HG03521 (cell line): ENCODE results near the gene RABGAP1L.
A peak's percentile ranks its signal among the peaks of the same experiment; 100 is the strongest.
"Not testable (repeated sequence)": the region's sequence is repeated elsewhere in the genome, so short reads cannot be mapped to it uniquely, and the experiment has no call there.

Source experiments
- ATAC-seq: cut with Tn5 transposase; IDR thresholded peaks from one replicate; pipeline ENCODE4 v1.9.1; 2021; ENCODE audit warnings: mild to moderate bottlenecking, moderate library complexity; ENCODE audit not compliant: unreplicated experiment

Gene RABGAP1L

DNA sequence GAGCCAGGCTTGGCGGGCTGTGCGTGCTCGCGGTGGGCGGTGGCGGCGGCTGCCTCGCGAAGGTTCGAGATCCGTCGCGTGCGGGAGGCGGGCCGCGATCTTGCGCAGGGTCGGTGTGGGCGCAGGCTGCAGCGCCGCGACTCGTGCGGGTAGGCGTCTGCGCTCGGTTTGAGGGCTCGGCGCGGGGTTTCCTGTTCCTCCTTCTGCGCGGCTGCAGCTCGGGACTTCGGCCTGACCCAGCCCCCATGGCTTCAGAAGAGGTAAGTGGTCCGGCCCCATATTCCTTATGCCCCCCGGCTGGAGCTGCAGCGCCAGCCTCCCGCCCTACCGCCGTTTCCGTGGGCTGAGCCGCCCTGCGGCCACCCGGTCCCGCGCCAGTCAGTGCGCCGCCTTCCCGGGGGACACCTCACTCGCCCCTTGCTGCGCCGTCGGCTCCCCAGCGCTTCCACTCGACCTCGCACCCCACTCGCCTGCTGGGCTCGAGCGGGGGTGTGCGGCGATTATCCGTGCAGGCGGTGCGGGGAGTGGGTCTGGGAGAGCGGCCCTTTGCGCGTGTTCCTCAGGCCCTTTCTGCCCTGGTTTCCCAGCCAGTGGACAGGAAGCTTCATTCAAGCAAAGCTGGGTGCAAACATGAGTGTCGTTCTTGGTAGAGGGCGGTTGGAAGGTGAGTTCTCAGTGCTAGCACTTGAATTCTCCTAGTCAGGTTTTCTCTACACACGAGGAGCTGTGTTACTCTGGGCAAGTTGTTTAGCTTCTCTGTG is 840.8 kb downstream of the RABGAP1L start, which contains the start of gene CACYBP:
CACYBP (plus strand) TSS at position 12 of the 761 bp plus-strand sequence; CDS start at position 246, 234 bp downstream.
- ATAC-seq: no peak

DNA sequence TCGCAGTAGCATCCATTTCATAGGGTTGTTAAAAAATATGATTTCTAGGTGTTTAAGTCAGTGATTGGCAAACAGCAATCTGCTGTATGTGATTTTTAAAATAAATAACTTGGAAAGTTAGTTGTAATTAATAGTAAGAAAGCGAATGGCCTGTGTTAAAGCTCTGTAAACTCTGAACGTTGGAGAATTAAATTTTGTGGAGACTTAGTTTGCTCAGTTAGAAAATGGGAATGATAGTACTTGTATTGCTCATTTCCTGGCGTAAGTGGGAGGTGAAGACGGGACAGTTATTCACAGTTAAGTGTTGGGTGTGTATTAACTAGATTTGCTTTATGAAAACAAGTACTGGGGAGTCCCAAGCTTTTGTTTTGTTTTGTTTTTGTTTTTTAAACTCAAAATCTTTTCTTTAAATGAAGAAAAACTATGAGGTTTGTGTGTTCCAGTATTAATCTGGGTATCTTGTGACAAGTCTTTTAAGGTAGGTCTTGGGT is 841.4 kb downstream of the RABGAP1L start:
- no peak for ATAC-seq

DNA sequence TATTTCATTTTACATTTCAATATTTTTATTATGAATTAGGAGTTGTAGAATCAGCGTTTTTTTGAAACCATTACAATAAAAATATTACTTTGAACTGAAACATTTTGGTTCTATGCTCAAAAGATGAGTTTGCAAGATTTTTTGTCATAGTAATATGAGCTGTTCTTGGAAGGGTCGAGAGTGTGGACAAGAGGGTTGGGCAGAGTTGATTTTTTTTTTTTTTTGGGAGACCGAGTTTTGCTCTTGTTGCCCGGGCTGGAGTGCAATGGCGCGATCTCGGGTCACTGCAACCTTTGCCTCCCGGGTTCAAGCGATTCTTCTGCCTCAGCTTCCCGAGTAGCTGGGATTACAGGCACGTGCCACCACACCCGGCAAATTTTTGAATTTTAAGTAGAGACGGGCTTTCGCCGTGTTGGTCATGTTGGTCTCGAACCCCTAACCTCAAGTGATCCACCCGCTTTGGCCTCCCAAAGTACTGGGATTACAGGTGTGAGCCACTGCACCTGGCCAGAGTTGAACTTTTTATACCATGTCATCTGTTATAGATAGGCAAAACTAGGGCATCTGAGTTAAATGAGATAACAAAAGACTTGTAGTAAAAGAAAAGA is 843.7 kb downstream of the RABGAP1L start:
- ATAC-seq: no peak

DNA sequence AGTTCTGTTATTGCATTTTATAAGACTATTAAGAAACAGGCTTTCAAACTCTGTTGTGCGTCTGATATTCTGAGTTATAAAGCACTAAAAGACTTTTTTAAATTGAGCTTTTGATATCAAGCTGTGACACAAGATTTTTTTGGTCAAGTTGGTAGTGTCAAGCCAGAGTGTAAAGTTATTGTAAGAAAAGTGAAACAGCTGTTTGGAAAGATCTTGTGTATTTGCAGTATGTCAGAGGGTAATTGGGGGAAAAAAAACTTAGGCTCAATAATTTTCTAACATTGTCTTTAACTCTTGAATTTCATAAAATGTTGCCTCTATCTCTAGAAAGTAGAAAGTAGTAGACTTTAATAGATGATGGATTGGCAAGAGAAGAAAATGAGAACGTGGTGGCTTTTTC is 844.2 kb downstream of the RABGAP1L start:
- ATAC-seq: no peak

DNA sequence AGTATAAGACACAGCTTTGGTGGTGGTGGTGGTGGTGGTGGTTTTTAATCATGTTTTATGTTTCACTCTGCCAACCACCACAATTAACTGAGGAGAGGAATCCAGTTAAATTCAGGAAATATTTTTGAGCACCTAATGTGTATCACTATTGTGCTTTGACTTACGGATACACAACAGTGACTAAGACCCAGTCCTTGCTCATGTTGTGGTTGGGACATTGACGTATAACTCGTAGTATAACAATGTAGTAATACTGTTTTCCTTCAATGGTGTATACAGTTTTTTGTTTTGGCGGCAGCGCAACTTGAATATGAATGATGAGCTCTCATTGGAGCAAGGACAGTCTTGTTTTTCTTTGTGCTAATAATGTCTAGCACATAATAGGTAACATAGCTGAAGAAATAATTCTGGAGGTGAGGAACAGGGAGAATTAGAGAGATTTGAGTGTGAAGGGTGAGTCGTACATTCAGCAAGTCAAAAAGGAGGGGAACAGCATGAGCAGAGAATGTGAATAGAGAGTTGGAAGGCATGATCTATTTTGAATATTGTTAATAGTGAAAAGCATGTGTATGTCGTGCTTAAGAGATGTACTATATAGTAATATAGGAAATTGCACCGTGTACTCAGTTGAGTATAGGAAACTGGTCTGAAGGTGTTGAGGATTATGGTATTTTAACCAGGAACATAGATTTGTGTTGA is 845.9 kb downstream of the RABGAP1L start:
- no peak for ATAC-seq

DNA sequence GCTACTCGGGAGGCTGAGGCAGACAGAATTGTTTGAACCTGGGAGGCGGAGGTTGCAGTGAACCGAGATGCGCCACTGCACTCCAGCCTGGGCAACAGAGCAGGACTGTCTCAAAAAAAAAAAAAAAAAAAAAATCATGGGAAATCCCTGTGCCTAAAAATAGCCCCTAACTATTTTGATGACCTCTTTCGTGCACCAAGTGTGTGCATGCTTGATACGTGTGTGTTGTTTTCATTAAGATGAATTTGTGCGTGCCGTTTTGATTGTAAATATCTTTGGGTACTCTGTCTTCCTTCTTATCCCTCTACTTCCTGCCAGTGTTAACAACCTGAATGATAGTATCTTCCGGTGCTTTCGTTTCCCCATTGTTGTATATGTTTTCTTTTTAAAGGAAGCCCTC is 850.2 kb downstream of the RABGAP1L start:
- ATAC-seq: no peak

DNA sequence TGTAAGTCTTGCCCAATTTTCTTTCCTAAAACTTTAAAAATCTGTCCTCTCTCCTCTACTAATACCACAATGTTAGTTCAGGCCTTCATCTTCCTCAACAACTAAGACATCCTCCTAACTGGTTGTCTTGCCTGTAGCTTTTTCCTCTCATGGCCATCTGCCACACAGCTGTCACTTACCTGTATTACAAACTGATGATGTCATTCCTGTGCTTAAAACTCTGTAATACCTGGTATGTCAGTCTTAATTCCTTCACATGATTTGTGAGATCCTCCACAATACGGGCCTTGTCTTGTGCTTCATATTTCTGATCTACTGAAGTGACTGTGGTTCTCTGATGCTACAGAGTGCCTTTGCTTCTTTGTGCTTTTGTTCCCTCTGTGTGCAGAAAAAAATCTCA is 854.1 kb downstream of the RABGAP1L start:
- no peak for ATAC-seq

DNA sequence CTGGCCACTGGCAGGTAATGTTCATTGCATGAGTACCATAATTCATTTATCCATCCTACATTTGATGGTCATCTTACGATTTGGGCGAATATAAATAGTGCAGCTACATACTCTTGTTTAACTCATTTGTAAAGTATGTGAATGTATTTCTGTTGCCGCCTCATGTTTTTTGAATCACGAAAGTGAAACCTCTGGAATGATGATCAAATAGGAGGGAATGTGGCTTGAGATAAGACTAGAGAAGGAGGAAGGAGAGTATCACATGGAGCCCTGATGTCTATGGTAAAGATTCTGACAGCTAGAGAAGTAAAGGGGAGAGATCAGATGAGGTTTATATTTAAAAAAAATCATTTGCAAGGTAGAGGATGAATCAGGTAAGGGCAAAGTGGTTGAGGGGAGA is 855.9 kb downstream of the RABGAP1L start:
- ATAC-seq: no peak

DNA sequence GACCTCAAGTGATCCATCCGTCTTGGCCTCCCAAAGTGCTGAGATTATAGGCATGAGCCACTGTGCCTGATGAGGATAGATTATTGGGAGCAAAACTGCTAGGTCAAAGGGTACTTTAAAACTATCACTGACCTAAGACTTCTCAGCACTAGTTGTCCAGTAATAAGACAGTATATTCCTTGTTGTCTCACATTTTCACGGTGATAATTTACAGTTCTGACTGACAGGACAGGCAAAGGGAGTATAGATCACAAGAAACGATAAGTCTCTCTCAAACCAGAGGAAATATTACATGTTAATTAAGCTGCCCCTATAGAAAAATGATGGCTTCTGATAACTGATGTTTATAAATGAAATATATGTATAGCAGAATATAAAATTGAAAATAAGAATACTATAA is 860.2 kb downstream of the RABGAP1L start:
- ATAC-seq: no peak

DNA sequence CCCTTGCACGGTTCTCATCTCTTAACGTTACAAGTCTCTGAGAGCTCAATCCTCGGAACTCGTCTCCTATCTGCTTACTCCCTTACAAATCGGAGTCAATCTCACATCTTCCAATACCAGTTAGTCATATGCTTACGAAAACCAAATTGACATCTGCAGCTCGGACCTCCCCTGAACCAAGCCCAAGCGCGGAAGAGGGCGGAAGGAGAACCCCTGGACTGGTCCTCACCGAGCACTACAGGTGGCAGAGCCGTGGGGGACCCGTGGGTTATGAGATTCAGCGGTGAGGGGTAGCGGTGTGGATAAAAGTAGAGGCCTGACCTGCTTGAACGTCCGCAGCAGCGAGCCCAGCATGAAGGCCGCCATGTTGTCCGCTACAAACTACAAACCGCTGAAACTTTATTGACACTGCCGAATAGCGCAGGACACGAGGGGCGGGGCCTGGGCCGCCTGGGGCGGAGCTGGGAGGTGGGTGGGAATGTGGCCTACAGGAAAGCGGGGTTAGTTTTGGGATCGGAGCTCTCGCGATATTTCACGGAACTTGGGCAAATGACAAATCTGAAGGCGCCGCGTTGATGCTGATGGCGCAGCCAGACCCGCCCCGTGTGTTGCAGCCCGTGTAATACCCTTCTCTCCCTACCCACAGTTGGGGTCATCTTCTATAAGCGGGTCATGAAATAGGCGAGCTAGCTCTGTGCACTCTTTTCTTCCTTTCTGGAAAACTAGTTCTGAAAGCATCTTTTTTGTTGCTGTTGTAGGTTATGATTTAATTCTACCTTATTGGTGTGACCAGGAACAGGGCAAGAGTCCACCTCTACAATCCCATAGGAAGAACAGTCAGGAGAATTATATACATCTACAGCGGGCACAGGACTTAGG is 864.0 kb downstream of the RABGAP1L start, which contains the start of gene MRPS14:
MRPS14 (minus strand) TSS at position 383 of the 879 bp plus-strand sequence; CDS start at position 366, 17 bp downstream.
- ATAC-seq: peak; percentile 92

DNA sequence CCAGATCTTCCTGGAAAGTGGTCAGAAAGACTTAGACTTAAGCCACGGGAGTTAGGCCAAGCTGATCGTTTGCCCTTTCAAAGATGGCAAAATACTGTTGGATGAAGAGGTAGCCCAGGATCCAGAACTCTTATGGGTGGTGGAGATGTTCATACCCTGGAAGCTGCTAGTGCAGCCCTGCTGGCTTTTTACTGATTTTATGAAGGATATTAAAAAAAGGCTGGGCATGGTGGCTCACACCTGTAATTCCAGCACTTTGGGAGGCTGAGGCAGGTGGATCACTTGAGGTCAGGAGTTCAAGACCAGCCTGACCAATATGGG is 864.6 kb downstream of the RABGAP1L start:
- not testable (repeated sequence) for ATAC-seq

DNA sequence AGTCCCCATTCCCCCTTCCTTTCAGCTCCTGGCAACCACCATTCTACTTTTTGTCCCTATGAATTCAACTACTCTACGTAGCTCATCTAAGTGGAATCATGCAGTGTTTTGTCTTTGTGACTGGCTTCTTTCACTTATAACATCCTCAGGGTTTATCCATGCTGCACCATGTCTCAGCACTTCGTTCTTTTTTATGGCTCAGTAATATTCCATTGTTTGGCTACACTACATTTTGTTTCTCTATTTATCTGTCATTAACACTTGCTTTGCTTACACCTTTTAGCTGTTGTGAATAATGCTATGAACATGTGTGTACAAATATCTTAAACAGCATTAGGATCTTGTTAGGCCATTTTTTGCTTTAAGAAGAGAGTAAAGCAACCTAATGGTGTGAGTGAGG is 865.5 kb downstream of the RABGAP1L start:
- ATAC-seq: no peak

DNA sequence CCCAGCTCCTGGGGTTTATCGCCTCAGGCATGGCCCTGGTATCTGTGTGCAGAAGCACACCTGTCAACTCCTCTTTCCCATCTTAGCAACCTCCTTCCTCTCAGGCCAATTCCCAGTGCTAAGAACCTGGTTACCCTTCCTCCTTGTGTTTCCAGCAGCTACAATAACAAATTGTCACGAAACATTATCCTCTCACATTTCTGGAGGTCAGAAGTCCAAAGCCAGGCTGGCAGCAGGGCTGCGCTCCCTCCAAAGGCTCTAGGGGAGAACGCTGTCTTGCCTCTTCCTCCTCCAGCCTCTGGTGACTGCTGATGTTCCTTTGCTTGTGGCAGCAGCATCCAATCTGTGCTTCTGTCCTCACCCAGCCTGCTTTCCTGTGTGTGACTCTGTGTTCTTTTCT is 874.6 kb downstream of the RABGAP1L start:
- no peak for ATAC-seq

DNA sequence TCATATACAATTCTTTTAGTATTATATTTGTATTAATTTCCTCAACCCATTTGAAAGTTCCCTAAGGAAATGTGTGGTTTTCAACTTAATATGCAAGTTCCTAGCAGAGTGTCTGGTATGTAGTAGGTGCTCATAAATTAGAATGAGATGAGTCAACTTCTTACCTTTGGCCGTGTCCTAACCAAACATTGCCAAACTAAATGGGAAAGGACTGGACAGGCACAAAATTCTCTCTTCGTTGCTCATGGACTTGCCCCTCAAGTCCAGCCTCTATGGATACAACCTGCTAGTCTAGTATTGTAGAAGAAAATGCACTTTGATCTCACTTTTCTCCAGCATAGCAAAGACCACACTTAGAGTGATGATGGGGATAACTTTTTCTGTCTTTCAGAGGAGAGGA is 875.5 kb downstream of the RABGAP1L start:
- no peak for ATAC-seq

DNA sequence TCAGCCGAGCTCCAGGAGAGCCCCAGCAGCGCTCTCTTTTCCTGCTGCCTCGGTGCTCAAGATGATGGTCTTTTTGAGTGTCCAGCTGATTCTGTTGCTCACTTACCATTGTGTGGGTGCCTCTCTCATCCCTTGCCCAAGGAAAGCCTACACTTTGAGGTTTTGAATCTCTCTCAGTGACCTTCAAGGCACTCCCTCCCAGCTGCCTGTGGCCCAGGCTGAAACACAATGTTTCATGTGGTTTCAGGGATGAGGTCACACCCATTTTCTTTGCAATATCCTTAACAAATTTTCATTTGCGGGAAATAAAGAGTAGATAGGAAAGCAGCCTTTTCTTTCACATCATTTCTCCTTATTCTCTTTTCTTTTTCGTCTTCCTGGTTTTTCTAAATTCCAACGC is 876.5 kb downstream of the RABGAP1L start:
- ATAC-seq: no peak

DNA sequence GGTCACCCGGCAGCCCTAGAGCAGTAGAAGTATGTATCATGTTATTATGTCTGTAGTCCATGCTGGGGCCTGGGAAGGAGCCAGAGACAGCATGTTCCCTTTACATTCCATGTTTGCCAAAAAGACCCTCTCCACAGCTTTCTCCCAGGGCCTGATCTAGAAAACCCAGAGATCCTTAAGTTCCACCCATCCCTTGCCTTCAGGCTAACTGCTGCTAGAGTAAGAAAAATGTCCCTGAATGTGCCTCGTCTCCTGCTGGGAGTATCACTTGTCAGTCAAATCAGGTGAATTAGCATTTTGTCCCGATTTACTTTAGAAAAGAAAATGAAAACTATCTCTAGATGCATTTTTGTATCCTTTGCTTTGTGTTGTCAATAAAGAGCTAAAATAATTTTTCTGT is 877.2 kb downstream of the RABGAP1L start:
- no peak for ATAC-seq

DNA sequence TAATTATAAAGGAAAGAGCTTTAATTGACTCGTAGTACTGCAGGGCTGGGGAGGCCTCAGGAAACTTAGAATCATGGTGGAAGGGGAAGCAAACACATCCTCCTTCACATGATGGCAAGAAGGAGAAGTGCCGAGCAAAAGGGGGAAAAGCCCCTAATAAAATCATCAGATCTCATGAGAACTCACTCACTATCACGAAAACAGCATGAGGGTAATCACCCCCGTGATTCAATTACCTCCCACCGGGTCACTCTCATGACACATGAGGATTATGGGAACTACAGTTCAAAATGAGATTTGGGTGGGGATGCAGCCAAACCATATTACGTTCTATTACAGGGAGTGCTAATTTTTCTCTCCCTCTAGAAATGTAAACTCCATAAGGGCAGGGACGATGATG is 878.1 kb downstream of the RABGAP1L start:
- no peak for ATAC-seq

DNA sequence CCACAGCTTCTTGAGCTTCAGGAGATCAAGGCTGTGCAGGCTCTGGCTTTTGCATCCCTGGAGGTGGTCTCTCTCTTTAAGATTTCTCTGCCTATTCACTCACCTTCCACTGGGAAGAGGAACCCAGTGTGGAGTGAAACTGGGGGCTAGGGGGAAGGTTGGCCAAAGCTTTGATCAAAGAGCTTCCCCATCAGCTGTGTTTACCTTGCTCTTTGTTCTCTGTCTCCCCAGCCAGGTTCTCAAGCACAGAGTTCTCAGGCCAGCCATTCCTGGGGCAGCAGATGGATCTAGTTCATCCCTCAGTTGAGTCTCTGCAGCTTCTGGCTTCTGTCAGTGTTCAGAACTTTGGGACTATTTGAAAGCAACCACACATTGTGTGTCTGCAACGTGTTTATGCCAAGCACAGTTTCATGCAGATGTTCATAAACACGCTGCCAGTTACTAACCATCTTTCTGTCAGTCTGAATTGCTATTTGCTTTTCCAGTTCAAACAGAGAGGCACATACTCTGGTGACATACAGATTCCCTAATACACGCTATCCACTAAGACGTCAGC is 881.1 kb downstream of the RABGAP1L start:
- ATAC-seq: no peak

DNA sequence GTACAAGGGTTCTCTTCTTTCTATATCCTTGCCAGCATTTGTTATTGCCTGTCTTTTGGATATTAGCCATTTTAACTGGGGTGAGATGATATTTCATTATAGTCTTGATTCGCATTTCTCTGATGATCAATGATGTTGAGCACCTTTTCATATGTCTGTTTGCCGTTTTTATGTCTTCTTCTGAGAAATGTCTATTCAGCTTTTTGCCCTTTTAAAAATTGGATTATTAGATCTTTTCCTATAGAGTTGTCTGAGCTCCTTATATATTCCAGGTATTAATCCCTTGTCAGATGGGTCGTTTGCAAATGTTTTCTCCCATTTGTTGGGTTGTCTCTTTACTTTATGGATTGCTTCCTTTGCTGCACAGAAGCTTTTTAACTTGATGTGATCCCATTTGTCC is 883.3 kb downstream of the RABGAP1L start:
- no peak for ATAC-seq

DNA sequence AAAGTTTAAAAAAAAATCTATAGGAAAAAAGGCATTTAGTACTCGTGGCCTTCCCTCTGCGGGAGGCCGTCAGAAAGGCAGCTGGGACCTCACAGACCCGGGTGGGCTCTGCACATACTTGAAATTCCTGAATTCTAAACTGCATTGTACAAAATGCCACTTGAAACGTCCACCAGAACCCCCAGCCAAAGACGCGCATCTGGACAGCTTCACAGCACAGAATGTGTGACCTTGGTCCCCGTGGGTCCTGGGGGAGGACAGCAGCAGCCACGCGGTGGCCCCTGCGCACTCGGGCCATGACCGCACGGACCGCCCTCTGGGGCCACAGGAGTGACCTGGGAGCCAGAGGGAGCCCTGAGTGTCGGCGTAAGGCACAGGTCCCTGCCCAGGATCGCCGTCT is 884.5 kb downstream of the RABGAP1L start:
- no peak for ATAC-seq

DNA sequence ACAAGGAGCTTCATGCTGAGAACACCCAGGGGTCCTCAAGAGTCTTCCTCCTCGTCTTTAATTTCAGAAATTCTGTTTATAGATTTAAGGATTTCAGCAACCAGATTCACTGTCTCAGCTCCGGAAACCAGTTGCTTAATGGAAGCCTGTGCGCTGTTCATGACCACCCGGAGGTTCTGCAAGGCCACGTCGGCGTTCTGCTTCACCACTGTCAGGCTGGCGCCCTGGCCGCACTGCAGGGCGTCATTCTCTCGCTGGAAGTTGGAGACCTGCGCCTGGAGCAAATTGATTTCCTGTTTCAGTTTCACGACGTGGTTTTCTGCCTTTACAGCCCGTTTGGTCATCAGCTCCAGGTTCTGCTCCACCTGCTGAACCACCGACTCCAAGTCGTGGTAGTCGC is 885.3 kb downstream of the RABGAP1L start:
- not testable (repeated sequence) for ATAC-seq
